Lower lobe of right lung (tissue), 2 donors: ENCODE data around the gene PHACTR4. TPM values are rescaled to one million over a fixed set of nuclear protein-coding genes. Genes with fewer than 3 reads are reported as not detected.
"Not testable (repeated sequence)": the region's sequence is repeated elsewhere in the genome, so short reads cannot be mapped to it uniquely, and the experiment has no call there.

ENCODE experiments used
- ATAC-seq, 2 donors: fragments of 200-7000 bp; cut with Tn5 transposase; one replicate each; pipeline ENCODE4 v1.9.1; 2020 to 2022; ENCODE audit warnings: mild to moderate bottlenecking in 2 of 2, moderate library complexity in 2 of 2
- DNase-seq: peaks from one replicate; pipeline ENCODE4 v3.0.0-alpha.2; 2020
- H3K27ac ChIP-seq: fragments of 200-600 bp; one replicate; pipeline ENCODE4 v1.8.0; 2022
- H3K27me3 ChIP-seq: fragments of 200-600 bp; one replicate; pipeline ENCODE4 v1.8.0; 2022; ENCODE audit warnings: low read depth
- H3K36me3 ChIP-seq: fragments of 200-600 bp; one replicate; pipeline ENCODE4 v1.8.0; 2022; ENCODE audit warnings: mild to moderate bottlenecking
- H3K4me1 ChIP-seq: fragments of 200-600 bp; one replicate; pipeline ENCODE4 v1.8.0; 2022
- H3K4me3 ChIP-seq: fragments of 200-600 bp; one replicate; pipeline ENCODE4 v1.8.0; 2022; ENCODE audit warnings: mild to moderate bottlenecking
- H3K9me3 ChIP-seq: fragments of 200-600 bp; one replicate; pipeline ENCODE4 v1.8.0; 2022
- CTCF ChIP-seq: fragments of 200-600 bp; IDR thresholded peaks from one replicate; pipeline ENCODE4 v1.8.0; 2022; ENCODE audit warnings: antibody characterized with exemption, mild to moderate bottlenecking
- intact Hi-C: fragments of 100-400 bp; cut with DNase I; formaldehyde crosslinking; loops from one replicate; pipeline ENCODE4 v1.11.0; 2022
- total RNA-seq: library from RNA; stranded (reverse); fragmentation: NEBNext Ultra II Directional; extraction: Animal tissue kit (Norgen Biotek cat#: 25700); gene quantifications from one replicate; pipeline ENCODE4 v1.2.1, GENCODE V29; 2021
- donor health status: DM: no; HTN: yes; CAD: no; lungs with severe emphysema.

PHACTR4 gene
- total RNA-seq, 1 donor from 2014 or later: 44.2 TPM

DNA sequence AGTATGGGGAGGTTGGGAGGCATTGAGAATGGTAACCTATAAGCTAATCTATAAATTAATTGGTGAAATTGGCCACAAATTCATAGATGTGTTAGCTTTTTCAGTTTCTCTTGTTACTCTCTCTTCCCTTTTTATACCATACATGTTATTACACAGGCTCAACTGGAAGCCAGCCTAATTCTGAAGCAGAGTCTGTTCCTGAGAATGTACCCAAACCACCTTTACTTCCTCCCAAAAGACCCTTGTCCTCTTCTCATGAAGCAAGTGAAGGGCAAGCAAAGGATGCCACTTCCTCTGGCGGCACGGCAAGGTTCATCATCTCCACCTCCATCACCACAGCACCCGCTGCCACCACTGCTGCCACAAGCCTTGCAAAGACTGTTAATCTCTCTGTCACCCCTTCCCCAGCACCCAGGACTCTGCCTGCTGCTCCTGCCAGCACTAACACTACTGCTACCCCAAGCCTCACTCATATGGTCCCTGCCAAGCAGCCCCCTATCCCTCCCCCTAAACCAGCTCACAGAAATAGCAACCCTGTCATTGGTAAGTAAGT, 96.8 kb downstream of the PHACTR4 start:
- Histone ChIP-seq H3K27me3 (no peaks in the 10 kb centered on the region), H3K36me3 (peaks cover 59% of the 10 kb centered on the region), H3K9me3 (no peaks in the 10 kb centered on the region), H3K4me3 (no peak overlapping the region), H3K27ac (no peak overlapping the region), H3K4me1 (no peaks in the 10 kb centered on the region)
- no peak for TF ChIP-seq CTCF
- no peak for ATAC-seq
- intact Hi-C loops: no loop called here
- no peak for DNase-seq

- Histone ChIP-seq H3K36me3 (peaks cover 63% of the 10 kb centered on the region), H3K27ac (no peak overlapping the region)
- intact Hi-C loops: no loop called here
Measured at GRCh38 chr1:28470146-28470545, 100.6 kb downstream of the PHACTR4 start.

DNA sequence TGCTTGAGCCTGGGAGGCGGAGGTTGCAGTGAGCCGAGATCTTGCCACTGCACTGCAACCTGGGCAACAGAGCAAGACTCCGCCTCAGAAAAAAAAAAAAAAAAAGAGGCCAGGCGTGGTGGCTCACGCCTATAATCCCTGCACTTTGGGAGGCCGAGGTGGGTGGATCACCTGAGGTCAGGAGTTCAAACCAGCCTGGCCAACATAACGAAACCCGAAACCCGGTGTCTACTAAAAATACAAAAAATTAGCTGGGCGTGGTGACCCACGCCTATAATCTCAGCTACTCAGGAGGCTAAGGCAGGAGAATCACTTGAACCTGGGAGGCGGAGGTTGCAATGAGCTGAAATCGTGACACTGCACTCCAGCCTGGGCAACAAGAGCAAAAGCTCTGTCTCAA, 110.0 kb downstream of the PHACTR4 start:
- H3K4me3 ChIP-seq, H3K27me3 ChIP-seq, intact Hi-C loops, H3K27ac ChIP-seq, DNase-seq, H3K9me3 ChIP-seq, ATAC-seq, H3K4me1 ChIP-seq: not testable (repeated sequence)
- H3K36me3 ChIP-seq: peaks cover 90% of the 10 kb centered on the region

More at GRCh38 chr1:28470146-28470545, 100.6 kb downstream of the PHACTR4 start:
- Histone ChIP-seq H3K4me3 (no peak overlapping the region), H3K9me3 (no peaks in the 10 kb centered on the region), H3K27me3 (no peaks in the 10 kb centered on the region), H3K4me1 (no peaks in the 10 kb centered on the region)
- ATAC-seq: no peak
- no peak for DNase-seq
- no peak for TF ChIP-seq CTCF

GRCh38 chr1:28480308-28480707, 110.8 kb downstream of the PHACTR4 start:
- no peak overlapping the region for H3K27ac ChIP-seq
- no peak for ATAC-seq
- no peaks in the 10 kb centered on the region for H3K9me3 ChIP-seq
- H3K27me3 ChIP-seq: no peaks in the 10 kb centered on the region
- H3K36me3 ChIP-seq: peaks cover 90% of the 10 kb centered on the region
- intact Hi-C loops: no loop called here
- TF ChIP-seq CTCF: no peak
- no peak overlapping the region for H3K4me3 ChIP-seq
- DNase-seq: no peak
- H3K4me1 ChIP-seq: no peaks in the 10 kb centered on the region

DNA sequence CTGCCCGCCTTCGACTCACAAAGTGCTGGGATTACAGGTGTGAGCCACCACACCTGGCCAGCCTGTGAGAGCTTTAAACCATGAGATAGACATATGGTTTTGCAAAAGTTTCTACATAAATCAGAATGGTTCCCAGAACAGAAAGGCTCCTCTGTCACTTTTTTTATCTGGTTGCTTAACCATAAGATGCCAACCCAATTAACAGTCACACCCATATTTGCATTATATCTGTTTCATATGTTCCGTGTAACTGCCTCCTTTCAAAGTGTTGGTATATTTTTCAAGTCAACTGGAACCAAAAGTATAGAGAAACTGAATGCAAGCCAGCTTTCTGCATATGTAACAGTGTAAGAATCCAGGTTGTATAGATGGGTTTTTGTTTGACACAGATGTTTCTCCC, 112.6 kb downstream of the PHACTR4 start:
- Histone ChIP-seq H3K4me3 (no peak overlapping the region), H3K4me1 (no peaks in the 10 kb centered on the region), H3K36me3 (peaks cover 81% of the 10 kb centered on the region), H3K9me3 (no peaks in the 10 kb centered on the region), H3K27me3 (no peaks in the 10 kb centered on the region), H3K27ac (no peak overlapping the region)
- no peak for DNase-seq
- no peak for ATAC-seq
- intact Hi-C loops: no loop called here
- TF ChIP-seq CTCF: no peak

DNA sequence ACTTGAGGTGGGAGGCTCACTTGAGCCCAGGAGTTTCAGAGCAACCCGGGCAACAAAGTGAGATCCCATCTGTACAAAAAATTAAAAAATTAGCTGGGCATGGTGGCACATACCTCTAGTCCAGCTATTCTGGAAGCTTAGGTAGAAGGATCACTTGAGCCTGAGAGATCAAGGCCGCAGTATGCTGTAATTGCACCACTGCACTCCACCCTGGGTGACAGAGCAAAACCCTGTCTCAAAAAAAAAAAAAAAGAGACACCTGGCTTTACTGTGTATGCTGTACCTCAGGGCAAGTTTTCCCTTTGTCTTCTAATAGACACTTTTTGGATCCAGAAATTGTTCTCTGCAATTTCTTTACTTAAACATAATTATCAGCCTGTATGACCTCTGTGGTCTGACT, 113.2 kb downstream of the PHACTR4 start:
- H3K4me1 ChIP-seq: no peaks in the 10 kb centered on the region
- H3K27me3 ChIP-seq: no peaks in the 10 kb centered on the region
- no peak overlapping the region for H3K27ac ChIP-seq
- DNase-seq: no peak
- no peak overlapping the region for H3K4me3 ChIP-seq
- H3K9me3 ChIP-seq: no peaks in the 10 kb centered on the region
- no peak for TF ChIP-seq CTCF
- intact Hi-C loops: no loop called here
- peaks cover 75% of the 10 kb centered on the region for H3K36me3 ChIP-seq
- no peak for ATAC-seq
